Measurements from ENCODE around the gene MINDY4B.
"Not testable (repeated sequence)": the region's sequence is repeated elsewhere in the genome, so short reads cannot be mapped to it uniquely, and the experiment has no call there.

The MINDY4B gene

GRCh38 chr3:150898046-150898754 is 7.0 kb downstream of the MINDY4B start:
- no peak for DNase-seq (ENCODE audit: low spot score)

- no peak for DNase-seq (ENCODE audit: low spot score)
Measured at GRCh38 chr3:150897592-150897991, 7.6 kb downstream of the MINDY4B start.

DNA sequence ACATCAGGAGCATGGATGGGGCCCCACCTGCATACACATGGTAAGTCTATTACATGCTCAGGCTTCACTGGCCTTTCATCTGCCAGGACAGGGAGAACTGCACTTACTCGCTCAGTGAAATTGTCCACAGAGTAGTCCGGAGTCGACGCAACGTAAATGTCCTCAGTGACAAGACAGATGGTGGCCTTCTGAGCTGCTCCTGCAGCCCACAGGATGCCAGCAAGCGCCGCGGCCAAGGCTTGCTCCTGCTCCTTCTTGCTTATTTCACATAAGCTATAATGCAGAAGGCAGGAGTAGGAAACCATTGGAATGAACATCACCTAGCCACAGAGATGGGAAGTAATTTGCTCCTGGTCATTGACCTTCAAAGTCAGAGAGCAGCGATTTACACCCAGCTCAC is 14.4 kb downstream of the MINDY4B start:
- DNase-seq (ENCODE audit: low spot score), result no peak

DNA sequence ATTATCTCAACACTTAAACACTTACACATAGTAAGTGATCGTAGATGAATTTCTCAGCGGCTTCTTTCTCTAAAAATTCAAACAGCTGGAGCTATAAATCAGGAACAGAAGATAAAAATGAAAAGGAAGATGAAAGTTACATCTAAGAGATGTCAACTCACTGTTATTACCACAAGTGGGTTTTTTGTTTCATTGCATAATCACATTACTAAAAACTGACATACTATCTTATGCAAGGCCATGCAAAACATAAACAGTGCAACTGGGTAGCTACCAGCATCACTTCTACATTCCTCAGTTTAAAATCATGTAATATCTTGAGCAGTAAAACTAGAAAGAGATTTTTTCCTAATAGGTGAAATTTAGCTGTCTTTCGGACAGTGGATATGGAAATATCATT is 14.9 kb downstream of the MINDY4B start:
- DNase-seq (ENCODE audit: low spot score), result no peak

DNA sequence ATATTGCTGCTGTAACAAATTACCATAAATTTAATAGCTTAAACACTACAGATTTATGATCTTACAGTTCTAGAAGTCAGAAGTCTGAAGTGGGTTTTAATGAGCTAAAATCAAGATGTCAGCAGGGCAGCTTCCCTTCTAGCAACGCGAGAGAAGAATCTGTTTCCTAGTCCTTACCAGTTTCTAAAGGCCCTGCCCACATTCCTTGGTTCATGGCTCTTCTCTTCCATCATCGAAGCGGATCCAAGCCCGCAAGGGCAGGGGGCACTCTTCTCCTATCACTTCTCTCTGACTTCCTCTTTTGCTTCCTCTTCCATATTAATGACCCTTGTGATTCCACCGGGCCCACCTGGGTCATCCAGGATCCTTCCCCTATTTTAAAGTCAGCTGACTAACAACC is 16.1 kb downstream of the MINDY4B start:
- DNase-seq (ENCODE audit: low spot score), result no peak

- no peak for DNase-seq (ENCODE audit: low spot score)
Measured at GRCh38 chr3:150887031-150887430, 18.2 kb downstream of the MINDY4B start.

DNA sequence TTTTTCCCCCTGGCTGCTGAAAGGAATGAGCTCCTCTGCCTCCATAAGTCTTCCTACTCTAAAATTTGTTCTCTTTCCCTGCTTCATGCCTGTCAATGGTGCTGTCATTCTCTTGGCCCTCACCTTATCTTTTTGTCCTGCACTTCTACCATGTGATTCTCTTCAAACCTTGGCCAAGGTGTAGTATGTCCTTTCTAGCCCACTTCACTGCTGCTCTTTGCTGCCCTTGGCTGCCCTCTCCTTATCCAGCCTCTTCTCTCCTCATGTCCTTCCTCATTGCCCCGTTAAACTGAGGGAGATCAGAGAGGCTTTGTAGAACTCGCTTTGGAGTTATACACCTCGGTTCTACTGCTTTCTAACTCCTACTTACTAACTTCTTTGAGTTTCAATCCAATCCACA is 19.7 kb downstream of the MINDY4B start:
- no peak for DNase-seq (ENCODE audit: low spot score)

GRCh38 chr3:150878996-150879575 is 26.2 kb downstream of the MINDY4B start:
- DNase-seq (ENCODE audit: low spot score), result no peak

- no peak for DNase-seq (ENCODE audit: low spot score)
Measured at GRCh38 chr3:150878290-150878689, 26.9 kb downstream of the MINDY4B start.

DNA sequence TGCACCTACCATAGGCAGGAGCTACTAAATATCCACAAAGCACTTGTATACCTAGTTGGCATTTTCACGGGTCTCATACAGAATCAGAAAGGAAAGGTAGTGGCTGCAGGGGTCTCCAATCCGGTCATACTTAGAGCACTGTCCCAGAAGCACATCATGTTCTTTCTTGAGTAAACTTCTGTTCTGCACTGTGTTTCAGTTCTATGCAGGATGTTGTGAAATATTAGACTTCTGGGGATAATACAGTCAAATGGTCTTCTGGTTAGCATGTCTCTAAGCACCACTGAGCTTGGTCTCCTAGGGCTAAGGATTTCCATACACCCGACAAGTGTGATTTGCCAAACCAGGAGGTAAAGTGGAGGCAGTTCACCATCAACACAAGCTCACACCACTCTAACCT is 27.9 kb downstream of the MINDY4B start:
- no peak for DNase-seq (ENCODE audit: low spot score)

- no peak for DNase-seq (ENCODE audit: low spot score)
Measured at GRCh38 chr3:150876611-150877265, 28.5 kb downstream of the MINDY4B start.

DNA sequence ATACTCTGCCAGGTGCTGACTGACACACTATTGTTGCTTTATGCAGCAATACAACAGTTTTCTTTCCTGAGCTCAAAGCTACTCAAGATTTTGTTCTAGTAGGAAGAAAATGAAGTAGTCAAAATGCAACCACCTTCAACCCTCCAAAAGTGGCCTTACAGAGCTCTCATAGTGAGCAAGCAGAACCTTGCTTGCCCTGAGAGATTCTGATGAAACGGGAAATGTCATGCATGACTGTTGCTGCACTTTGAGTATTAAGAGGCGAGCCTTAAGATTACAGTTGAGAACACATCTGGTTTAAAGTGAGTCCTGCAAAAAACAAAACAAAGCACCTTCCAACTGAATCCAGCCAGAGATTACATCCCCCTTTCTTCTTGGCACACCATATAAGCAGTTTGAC is 29.7 kb downstream of the MINDY4B start:
- DNase-seq (ENCODE audit: low spot score), result peak; percentile 60

- DNase-seq (ENCODE audit: low spot score), result no peak
Measured at GRCh38 chr3:150874666-150875219, 30.5 kb downstream of the MINDY4B start.

DNA sequence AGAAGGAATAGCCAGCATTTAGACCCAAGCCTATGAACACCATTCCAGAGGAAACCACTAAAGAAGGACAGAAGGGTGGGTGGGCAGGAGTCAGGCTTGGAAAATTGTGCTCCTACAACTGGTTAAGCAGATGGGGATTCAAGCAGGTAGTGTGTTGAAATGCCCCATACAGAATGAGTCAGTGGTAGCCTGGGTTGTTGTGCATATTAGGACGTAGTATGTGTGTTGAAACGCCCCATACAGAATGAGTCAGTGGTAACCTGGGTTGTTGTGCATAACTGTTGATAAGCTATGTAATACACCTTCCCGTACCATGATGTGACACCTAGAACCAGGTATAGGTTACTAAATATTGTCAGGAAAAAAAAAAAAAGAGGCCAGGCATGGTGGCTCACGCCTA is 34.0 kb downstream of the MINDY4B start:
- DNase-seq (ENCODE audit: low spot score), result no peak

- no peak for DNase-seq (ENCODE audit: low spot score)
Measured at GRCh38 chr3:150870406-150870805, 34.8 kb downstream of the MINDY4B start.

DNA sequence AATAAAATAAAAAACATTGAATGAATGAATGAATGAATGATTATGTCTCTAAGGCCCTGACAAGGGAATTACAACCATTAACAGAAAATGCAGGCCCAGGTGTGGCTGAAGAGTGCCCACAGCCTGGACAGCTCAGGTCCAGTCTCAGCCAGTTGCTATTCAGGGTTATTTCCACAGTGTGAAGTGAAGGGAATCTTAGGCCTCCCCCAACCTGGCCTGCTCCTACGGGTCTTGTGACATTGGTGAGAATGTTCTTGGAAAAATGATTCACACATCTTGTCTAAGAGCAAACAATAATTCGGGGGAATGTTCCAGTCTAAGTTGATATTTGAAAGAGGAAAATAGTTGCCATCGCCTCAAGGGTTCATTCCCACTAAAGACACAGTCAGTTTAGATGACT is 37.0 kb downstream of the MINDY4B start:
- no peak for DNase-seq (ENCODE audit: low spot score)

DNA sequence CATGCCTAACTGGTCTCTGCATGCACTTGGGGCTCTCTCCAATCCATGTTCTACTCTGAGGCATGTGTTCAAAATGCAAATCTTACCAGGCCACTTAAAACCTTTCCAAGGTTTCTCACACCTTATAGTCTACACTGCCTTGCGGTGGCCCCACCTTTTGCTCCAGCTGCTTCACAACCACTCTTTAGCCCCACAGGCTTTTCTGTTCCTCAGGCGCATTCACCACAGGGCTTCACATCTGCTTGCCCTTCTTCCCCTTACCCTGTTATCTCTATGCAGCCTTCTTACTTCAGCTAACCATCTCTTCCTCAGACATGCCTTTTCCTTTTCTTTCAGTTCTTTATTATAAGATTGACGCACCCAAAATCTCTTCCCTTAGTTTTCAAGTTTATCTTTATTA is 37.8 kb downstream of the MINDY4B start:
- DNase-seq (ENCODE audit: low spot score), result no peak

DNA sequence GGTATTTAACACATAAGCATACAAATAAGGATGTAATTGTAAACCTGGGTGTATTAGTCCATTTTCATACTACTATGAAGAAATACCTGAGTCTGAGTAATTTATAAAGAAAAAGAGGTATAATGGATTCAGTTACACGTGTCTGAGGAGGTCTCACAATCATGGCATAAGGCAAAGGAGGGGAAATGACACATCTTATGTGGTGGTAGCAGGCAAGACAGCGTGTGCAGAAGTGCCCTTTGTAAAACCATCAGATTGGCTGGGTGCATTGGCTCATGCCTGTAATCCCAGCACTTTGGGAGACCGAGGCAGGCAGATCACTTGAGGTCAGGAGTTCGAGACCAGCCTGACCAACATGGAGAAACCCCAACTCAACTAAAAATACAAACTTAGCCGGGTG is 41.3 kb downstream of the MINDY4B start:
- DNase-seq (ENCODE audit: low spot score), result not testable (repeated sequence)

GRCh38 chr3:150861851-150862250 is 43.4 kb downstream of the MINDY4B start:
- no peak for DNase-seq (ENCODE audit: low spot score)

GRCh38 chr3:150857936-150858335 is 47.3 kb downstream of the MINDY4B start:
- DNase-seq (ENCODE audit: low spot score), result not testable (repeated sequence)

DNA sequence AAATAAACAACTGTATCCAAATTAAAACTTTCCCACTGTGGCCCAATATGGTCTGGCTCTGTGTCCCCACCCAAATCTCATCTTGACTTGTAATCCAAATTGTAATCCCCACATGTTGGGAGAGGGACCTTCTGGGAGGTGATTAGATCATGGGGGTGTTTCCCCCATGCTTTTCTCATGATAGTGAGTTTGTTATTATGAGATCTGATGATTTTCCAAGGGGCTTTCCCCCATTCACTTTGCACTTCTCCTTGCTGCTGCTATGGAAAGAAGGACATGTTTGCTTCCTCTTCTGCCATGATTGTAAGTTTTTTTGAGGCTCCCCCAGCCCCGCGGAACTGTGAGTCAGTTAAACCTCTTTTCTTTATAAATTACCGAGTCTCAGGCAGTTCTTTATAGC is 55.0 kb downstream of the MINDY4B start:
- DNase-seq (ENCODE audit: low spot score), result no peak

DNA sequence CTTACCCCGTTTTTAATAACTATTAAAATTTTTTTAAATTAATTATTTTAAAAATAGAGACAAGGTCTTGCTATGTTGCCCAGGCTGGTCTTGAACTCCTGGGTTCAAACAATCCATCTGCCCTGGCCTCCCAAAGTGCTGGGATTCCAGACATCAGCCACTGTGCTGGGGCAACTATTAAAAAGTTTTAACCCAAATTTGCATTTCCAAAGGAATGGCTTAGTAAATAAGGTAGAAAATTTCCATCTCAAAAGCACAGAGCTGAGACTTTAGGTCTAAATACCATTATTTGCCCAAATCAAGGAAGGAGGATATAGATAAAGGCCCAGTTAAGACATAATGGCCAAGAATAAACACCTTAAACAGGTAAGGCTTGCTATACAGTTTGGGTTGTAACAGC is 56.4 kb downstream of the MINDY4B start:
- DNase-seq (ENCODE audit: low spot score), result no peak

- DNase-seq (ENCODE audit: low spot score), result no peak
Measured at GRCh38 chr3:150847433-150847832, 57.8 kb downstream of the MINDY4B start.

Measured in NAMALWA (cell line).